ENCODE data around the gene SGCD. TPM values are rescaled to one million over a fixed set of nuclear protein-coding genes. Genes with fewer than 3 reads are reported as not detected.

The SGCD gene
- total and polyA plus RNA-seq, 9 of the 15 experiments (the other 6 are each of a cell fraction or from before 2014, with no cell fraction given): not detected

DNA sequence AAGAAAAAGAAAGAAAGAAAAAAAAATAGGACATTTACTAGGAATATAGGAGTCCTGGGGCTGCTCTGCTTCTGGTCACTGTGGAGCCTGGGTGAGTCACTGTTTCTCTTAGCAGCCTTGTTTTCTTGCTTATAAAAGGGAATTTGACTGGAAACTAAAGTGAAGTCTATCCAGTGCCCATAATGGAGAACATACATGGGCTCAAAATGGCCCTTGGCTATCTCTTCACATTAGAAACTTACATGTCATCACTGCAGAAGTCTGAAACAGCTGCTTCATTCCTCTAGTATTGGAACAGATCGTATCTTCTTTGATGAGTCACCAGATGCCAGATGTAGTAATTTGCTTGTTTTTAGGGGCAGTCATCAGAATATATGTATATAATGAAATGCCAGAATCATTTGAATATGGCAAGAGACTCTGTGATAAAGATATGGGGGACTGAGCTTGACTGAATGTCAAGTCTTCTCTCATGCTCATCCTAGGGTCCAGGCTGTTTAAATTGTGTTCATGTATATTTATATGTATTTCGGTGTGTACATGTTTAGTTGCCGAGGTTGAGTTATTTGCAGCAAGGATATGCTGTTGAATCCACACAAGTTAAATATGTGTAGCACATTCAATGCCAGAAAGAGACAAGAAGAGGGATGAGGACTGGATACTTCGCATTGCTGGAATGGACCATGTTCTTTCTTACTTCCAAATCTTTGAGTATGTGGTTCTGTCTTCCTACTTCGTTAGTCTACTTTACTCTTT, 56.7 kb downstream of the SGCD start (continued):
- no peak for TF ChIP-seq EWSR1 (IDR thresholded peaks at IDR 0.05; ENCODE audit: borderline replicate concordance, low read depth, partially characterized antibody)
- TF ChIP-seq STAT5B (CRISPR knock-in tag; IDR thresholded peaks at IDR 0.05): no peak

DNA sequence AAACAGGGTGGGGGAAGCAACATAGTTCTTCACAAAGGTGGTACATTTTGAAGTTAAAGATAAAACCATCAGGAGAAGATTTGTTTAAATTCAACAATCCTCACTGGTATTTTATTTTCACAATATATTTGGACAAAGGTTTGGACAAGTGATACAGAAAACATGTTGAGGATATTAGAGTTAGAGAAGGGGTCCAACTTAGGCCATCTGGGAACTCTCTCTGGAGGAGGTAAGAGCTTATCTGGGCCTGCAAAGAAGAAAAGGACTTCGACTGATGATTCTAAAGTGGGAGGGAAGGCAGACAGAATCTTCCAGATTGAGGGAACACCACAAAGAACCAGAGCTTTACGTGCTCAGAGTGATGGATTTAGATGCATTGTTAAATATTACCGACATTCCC, 58.5 kb downstream of the SGCD start:
- Histone ChIP-seq H3K79me2 (ENCODE audit: control insufficient read depth, insufficient read depth, low read length) (no peaks in the 10 kb centered on the region), H3K27ac (ENCODE audit: extremely low read depth, low read depth, low read length) (no peak overlapping the region), H4K20me1 (replicated peaks; ENCODE audit: control insufficient read depth, insufficient read depth, low read length) (no peaks in the 10 kb centered on the region), H2AFZ (ENCODE audit: low read depth, low read length) (no peak overlapping the region), H3K9me1 (ENCODE audit: control insufficient read depth, insufficient read depth, low read length) (no peaks in the 10 kb centered on the region), H3K4me3 (no peak overlapping the region), H3K27me3 (ENCODE audit: control insufficient read depth in 2 of 2, insufficient read depth in 2 of 2, low read length in 2 of 2) (no peaks in the 10 kb centered on the region), H3K4me1 (replicated peaks in 1 of 2; ENCODE audit: control insufficient read depth in 2 of 2, insufficient read depth in 2 of 2, low read length in 2 of 2) (no peaks in the 10 kb centered on the region), H3K36me3 (ENCODE audit: control insufficient read depth, insufficient read depth, low read length) (no peaks in the 10 kb centered on the region), H3K9ac (ENCODE audit: insufficient read depth in 1 of 2, low read depth in 2 of 2, low read length in 2 of 2) (no peak overlapping the region), H3K4me2 (ENCODE audit: insufficient read depth, low read length) (no peak overlapping the region), H3K9me3 (replicated peaks; ENCODE audit: control insufficient read depth, insufficient read depth, low read depth, low read length) (no peaks in the 10 kb centered on the region)
- BruUV-seq (replicated peaks): no TSS peak
- intact Hi-C loops (cut with micrococcal nuclease): no loop called here
- 0% methylated on average over 3 of the region's 3 CpGs for WGBS (ENCODE audit: insufficient coverage, low coverage, missing lambda C conversion rate)
- ChIA-PET POLR2A (interaction anchor here (0.8 kb wide), 1 partner anchor 962 kb away, joined by 4 read pairs; no protein-coding TSS in a partner anchor), CTCF (ENCODE audit: low intra/inter-chr PET ratio) (no interaction called here)
- DNase-seq (ENCODE audit: extremely low read depth in 1 of 4, low spot score in 3 of 4) (no peak), ATAC-seq (no peak), FAIRE-seq (no peak)
- in situ Hi-C loops (cut with MboI): no loop called here
- no peak for TF ChIP-seq HDAC6 (IDR thresholded peaks at IDR 0.05; ENCODE audit: low read depth, low read length)
- TF ChIP-seq ZBTB12 (CRISPR knock-in tag; IDR thresholded peaks at IDR 0.05): no peak
- TF ChIP-seq JUND (IDR thresholded peaks at IDR 0.05; ENCODE audit: borderline replicate concordance, low read depth, low read length): no peak
- TF ChIP-seq JUND (tag; IDR thresholded peaks at IDR 0.05; ENCODE audit: borderline replicate concordance, low read depth, low read length): no peak
- no peak for TF ChIP-seq NCOA4 (IDR thresholded peaks at IDR 0.05; ENCODE audit: partially characterized antibody)
- TF ChIP-seq SPI1 (IDR thresholded peaks at IDR 0.05; ENCODE audit: borderline replicate concordance, low read depth, low read length): no peak
- TF ChIP-seq SRSF9 (IDR thresholded peaks at IDR 0.05; ENCODE audit: borderline replicate concordance, low read depth, low read length): no peak
- no peak for TF ChIP-seq U2AF2 (optimal IDR thresholded peaks at IDR 0.05; ENCODE audit: low read depth, low read length)
- no peak for TF ChIP-seq ZBTB17 (CRISPR knock-in tag; IDR thresholded peaks at IDR 0.05)
- no peak for TF ChIP-seq CHD1 (IDR thresholded peaks at IDR 0.05; ENCODE audit: low read length)
